GM21360 (cell line): ENCODE data around the gene NUDT22.
A peak's percentile ranks its signal among the peaks of the same experiment; 100 is the strongest.

Experiments
- ATAC-seq: cut with Tn5 transposase; IDR thresholded peaks from one replicate; pipeline ENCODE4 v1.9.1; 2021; ENCODE audit warnings: mild to moderate bottlenecking, moderate library complexity; ENCODE audit not compliant: unreplicated experiment

The NUDT22 gene

GRCh38 chr11:64268025-64268892, 42.2 kb downstream of the NUDT22 start:
- ATAC-seq, result no peak

- ATAC-seq, result peak; percentile 8
Observed at GRCh38 chr11:64268893-64269539, 42.9 kb downstream of the NUDT22 start.

- ATAC-seq, result peak; percentile 51
Observed at GRCh38 chr11:64269540-64270220, 43.6 kb downstream of the NUDT22 start.

GRCh38 chr11:64275031-64275800, 49.1 kb downstream of the NUDT22 start:
- no peak for ATAC-seq

- no peak for ATAC-seq
Observed at GRCh38 chr11:64275841-64276240, 49.8 kb downstream of the NUDT22 start.

- ATAC-seq, result no peak
Observed at GRCh38 chr11:64276653-64277431, 50.8 kb downstream of the NUDT22 start.

GRCh38 chr11:64278576-64279190, 52.6 kb downstream of the NUDT22 start:
- ATAC-seq, result no peak
